Vagina (tissue), 2 donors: ENCODE results near the gene CDKL4. TPM values are rescaled to one million over a fixed set of nuclear protein-coding genes. Genes with fewer than 3 reads are reported as not detected.

Experiments
- DNase-seq, 2 donors: peaks; one replicate each; pipeline ENCODE4 v3.0.0-alpha.2; 2017; ENCODE audit errors: extremely low spot score in 2 of 2
- H3K27ac ChIP-seq: fragments of 200-600 bp; sonication (generic); one replicate; pipeline ENCODE4 v1.5.1; 2019
- H3K27me3 ChIP-seq: fragments of 200-600 bp; sonication (generic); one replicate; pipeline ENCODE4 v1.5.1; 2019
- H3K36me3 ChIP-seq, 2 donors: fragments of 200-600 bp; sonication (generic); one replicate each; pipeline ENCODE4 v1.5.1; 2017 to 2019
- H3K4me1 ChIP-seq: fragments of 200-600 bp; sonication (generic); one replicate; pipeline ENCODE4 v1.5.1; 2019
- H3K4me3 ChIP-seq, 2 donors: fragments of 200-600 bp; sonication (generic); 1 replicate in 1 of 2; 2 replicates in 1 of 2; pipeline ENCODE4 v1.5.1; 2016 to 2019
- H3K9me3 ChIP-seq: fragments of 200-600 bp; sonication (generic); one replicate; pipeline ENCODE4 v1.5.1; 2019
- POLR2A ChIP-seq, 2 donors: fragments of 450-650 bp; IDR thresholded peaks; one replicate each; pipeline ENCODE4 v1.6.1; 2017; ENCODE audit warnings: antibody characterized with exemption in 2 of 2, mild to moderate bottlenecking in 2 of 2, moderate library complexity in 2 of 2
- POLR2AphosphoS5 ChIP-seq, 2 donors: sonication (generic); formaldehyde crosslinking; IDR thresholded peaks; one replicate each; pipeline ENCODE4 v1.9.0; 2017; ENCODE audit warnings: antibody characterized with exemption in 2 of 2, mild to moderate bottlenecking in 2 of 2, low read depth in 1 of 2; ENCODE audit not compliant: insufficient read depth in 1 of 2
- intact Hi-C: fragments of 100-400 bp; cut with DNase I; formaldehyde crosslinking; loops from one replicate; pipeline ENCODE4 v1.15.1; 2023
- total RNA-seq: library from RNA; depleted of rRNA; stranded (reverse); fragments of >200 nt; gene quantifications from one replicate; pipeline ENCODE4 v1.2.3, GENCODE V29; 2016
- TF ChIP-seq, protein P1 (sequence below), 3 experiments: fragments of 450-650 bp in 2 of 3; fragments of 200-600 bp in 1 of 3; sonication (generic) in 1 of 3; IDR thresholded peaks; one replicate each; pipeline ENCODE4 v1.5.1; 2017 to 2019; ENCODE audit warnings: antibody characterized with exemption in 3 of 3, mild to moderate bottlenecking in 2 of 3, moderate library complexity in 2 of 3

Gene CDKL4
- total RNA-seq, 1 donor from 2014 or later: 2.7 TPM

DNA sequence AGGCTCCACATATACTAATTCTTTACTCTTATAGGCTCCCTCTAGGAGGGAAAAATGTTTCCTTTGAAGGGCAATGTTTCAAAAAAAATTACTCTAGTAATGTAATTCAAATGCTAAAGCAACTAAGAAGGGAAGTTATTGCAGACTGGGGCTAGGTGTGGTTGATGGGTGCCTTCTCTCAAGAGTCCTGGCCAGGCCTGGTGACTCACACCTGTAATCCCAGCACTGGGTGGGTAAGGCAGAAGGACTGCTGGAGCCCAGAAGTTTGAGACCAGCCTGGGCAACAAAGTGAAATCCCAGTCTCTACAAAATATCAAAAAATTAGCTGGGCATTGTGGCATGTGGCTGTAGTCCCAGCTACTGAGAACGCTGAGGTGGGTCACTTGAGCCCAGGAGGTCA is 31.2 kb upstream of the CDKL4 start:
- no peak overlapping the region for H3K27ac ChIP-seq
- no peak for TF ChIP-seq POLR2AphosphoS5 (IDR thresholded peaks at IDR 0.05; ENCODE audit: insufficient read depth in 1 of 2, low read depth in 1 of 2)
- TF ChIP-seq, protein P1, sequence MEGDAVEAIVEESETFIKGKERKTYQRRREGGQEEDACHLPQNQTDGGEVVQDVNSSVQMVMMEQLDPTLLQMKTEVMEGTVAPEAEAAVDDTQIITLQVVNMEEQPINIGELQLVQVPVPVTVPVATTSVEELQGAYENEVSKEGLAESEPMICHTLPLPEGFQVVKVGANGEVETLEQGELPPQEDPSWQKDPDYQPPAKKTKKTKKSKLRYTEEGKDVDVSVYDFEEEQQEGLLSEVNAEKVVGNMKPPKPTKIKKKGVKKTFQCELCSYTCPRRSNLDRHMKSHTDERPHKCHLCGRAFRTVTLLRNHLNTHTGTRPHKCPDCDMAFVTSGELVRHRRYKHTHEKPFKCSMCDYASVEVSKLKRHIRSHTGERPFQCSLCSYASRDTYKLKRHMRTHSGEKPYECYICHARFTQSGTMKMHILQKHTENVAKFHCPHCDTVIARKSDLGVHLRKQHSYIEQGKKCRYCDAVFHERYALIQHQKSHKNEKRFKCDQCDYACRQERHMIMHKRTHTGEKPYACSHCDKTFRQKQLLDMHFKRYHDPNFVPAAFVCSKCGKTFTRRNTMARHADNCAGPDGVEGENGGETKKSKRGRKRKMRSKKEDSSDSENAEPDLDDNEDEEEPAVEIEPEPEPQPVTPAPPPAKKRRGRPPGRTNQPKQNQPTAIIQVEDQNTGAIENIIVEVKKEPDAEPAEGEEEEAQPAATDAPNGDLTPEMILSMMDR (IDR thresholded peaks at IDR 0.05): no peak
- no peak for TF ChIP-seq POLR2A (IDR thresholded peaks at IDR 0.05)
- intact Hi-C loops: no loop called here
- H3K36me3 ChIP-seq: peaks cover 0 to 36% of the 10 kb centered on the region in 2 donors
- no peak for DNase-seq
- H3K27me3 ChIP-seq: no peaks in the 10 kb centered on the region
- no peaks in the 10 kb centered on the region for H3K4me1 ChIP-seq
- H3K9me3 ChIP-seq: no peaks in the 10 kb centered on the region
- H3K4me3 ChIP-seq: no peak overlapping the region

DNA sequence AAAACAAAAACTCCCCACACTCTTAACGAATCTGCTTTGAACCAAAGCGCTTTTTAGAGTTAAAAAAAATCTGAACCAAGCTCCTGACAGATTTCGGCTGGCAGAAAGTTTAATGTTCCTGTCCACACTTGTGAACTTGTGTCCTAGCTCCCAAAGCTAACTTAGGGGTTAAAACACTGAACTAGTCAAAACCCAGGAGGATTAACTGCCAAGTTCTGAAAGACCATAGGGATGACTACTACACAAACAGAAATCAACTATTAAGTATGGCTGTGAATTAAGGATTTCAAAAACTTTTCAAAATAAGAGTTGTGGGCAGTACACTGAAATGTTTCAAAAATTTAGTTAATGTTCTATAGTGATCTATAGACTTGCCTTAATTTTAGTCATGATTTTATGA is 26.2 kb upstream of the CDKL4 start:
- TF ChIP-seq POLR2A (IDR thresholded peaks at IDR 0.05) (no peak), POLR2AphosphoS5 (IDR thresholded peaks at IDR 0.05; ENCODE audit: insufficient read depth in 1 of 2, low read depth in 1 of 2) (no peak)
- no peak overlapping the region for H3K27ac ChIP-seq
- DNase-seq: no peak
- no peaks in the 10 kb centered on the region for H3K9me3 ChIP-seq
- H3K36me3 ChIP-seq: peaks cover 0 to 10% of the 10 kb centered on the region in 2 donors
- H3K4me3 ChIP-seq: no peak overlapping the region
- no peaks in the 10 kb centered on the region for H3K4me1 ChIP-seq
- H3K27me3 ChIP-seq: no peaks in the 10 kb centered on the region
- intact Hi-C loops: no loop called here

DNA sequence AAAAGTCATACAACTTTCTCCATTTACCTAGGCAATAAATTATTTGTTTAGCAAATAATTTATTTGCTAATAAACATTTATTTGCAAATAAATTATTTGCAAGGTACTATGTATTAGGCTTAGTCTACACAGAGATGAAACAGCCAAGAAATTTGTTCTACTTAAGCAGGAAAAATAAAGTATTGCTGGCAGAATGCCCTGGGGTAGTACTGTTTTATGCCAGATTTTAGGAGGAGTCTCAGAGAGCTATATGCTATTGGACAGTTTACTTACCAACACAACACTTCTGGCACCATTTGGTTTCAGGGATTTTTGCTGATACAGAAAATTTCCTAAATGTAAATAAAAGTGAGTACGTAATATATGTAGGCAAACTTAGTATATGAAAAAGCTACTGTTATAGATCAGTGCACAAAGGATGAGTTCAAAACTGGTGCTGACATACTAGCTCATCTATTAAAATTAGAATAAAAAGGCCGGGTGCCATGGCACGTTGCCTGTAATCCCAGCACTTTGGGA is 23.2 kb upstream of the CDKL4 start:
- H3K4me3 ChIP-seq: no peak overlapping the region
- TF ChIP-seq POLR2AphosphoS5 (IDR thresholded peaks at IDR 0.05; ENCODE audit: insufficient read depth in 1 of 2, low read depth in 1 of 2) (no peak), POLR2A (IDR thresholded peaks at IDR 0.05) (no peak)
- TF ChIP-seq, protein P1 (IDR thresholded peaks at IDR 0.05): no peak
- no peak overlapping the region for H3K27ac ChIP-seq
- H3K36me3 ChIP-seq: peaks cover 0 to 19% of the 10 kb centered on the region in 2 donors
- intact Hi-C loops: no loop called here
- DNase-seq: no peak
- no peaks in the 10 kb centered on the region for H3K9me3 ChIP-seq
- H3K27me3 ChIP-seq: no peaks in the 10 kb centered on the region
- no peaks in the 10 kb centered on the region for H3K4me1 ChIP-seq

DNA sequence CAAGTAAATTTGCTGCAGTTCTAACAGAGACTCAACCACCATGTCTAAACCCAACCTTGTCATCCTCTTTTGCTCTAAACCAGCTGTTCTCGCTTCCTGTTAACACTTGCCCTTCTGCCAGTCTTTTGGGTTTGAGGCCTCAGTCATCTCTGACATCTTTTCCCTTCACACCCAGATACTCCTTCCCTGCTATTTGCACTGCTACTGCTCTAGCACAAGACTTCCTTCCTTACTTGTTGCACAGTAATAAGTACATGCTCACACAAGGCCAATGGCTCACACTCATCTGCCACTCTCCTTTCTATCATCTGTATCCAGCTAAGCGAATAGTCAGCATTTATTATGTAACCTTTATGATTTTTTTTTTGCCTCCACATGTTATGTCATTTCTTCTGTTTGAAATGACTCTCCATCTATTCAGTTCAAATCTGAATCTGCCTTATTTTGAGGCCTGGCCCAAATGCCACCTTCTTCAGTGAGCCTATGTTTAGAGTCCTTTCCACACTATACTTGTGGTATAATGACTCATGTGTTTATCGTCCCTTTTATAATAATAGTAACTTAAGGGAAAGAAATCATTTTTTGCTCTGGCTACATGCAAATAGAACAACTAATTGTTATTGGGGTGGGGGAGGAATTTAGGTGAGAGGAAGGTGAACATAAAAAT is 22.5 kb upstream of the CDKL4 start:
- Histone ChIP-seq H3K27me3 (no peaks in the 10 kb centered on the region), H3K9me3 (no peaks in the 10 kb centered on the region), H3K36me3 (peaks cover 0 to 14% of the 10 kb centered on the region in 2 donors), H3K4me1 (no peaks in the 10 kb centered on the region), H3K27ac (no peak overlapping the region), H3K4me3 (no peak overlapping the region)
- no peak for DNase-seq
- TF ChIP-seq, protein P1 (IDR thresholded peaks at IDR 0.05): no peak
- TF ChIP-seq POLR2A (IDR thresholded peaks at IDR 0.05): no peak
- no peak for TF ChIP-seq POLR2AphosphoS5 (IDR thresholded peaks at IDR 0.05; ENCODE audit: insufficient read depth in 1 of 2, low read depth in 1 of 2)
- intact Hi-C loops: no loop called here

DNA sequence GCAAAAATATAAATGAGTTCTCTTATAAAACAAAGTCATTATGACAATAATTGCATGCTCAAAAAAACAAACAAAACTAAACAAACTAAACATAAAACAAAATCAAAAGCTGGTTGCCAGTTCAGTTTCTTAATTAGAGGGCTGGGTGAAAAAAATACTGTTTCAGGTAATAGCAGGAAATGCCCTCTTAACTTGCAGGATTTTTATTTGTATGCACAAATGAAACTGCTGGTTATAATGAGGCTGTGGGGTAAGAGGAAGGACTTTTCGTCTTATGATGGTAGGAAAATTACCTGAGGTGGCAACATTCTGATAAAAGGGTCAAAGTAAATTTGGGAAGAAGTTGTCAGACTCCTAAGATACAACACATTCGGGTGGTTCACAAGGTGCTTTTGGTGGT is 21.5 kb upstream of the CDKL4 start:
- DNase-seq: no peak
- Histone ChIP-seq H3K27ac (no peak overlapping the region), H3K27me3 (no peaks in the 10 kb centered on the region), H3K36me3 (peaks cover 0 to 23% of the 10 kb centered on the region in 2 donors), H3K9me3 (no peaks in the 10 kb centered on the region), H3K4me3 (no peak overlapping the region), H3K4me1 (no peaks in the 10 kb centered on the region)
- intact Hi-C loops: no loop called here
- TF ChIP-seq, protein P1 (IDR thresholded peaks at IDR 0.05): no peak
- no peak for TF ChIP-seq POLR2AphosphoS5 (IDR thresholded peaks at IDR 0.05; ENCODE audit: insufficient read depth in 1 of 2, low read depth in 1 of 2)
- TF ChIP-seq POLR2A (IDR thresholded peaks at IDR 0.05): no peak
